A549 (cell line): ENCODE results near the gene AGBL4. TPM values are rescaled to one million over a fixed set of nuclear protein-coding genes. Genes with fewer than 3 reads are reported as not detected.

Source experiments
- ATAC-seq, 2 experiments: fragments of 200-7000 bp in 1 of 2; fragments of >200 bp in 1 of 2; cut with Nextera tagmentation in 1 of 2; cut with Tn5 transposase in 1 of 2; 3 replicates each; pipeline versions ENCODE4 v1.8.0 to v1.9.1; 2018 to 2020; ENCODE audit warnings: mild to moderate bottlenecking in 1 of 2, moderate library complexity in 1 of 2
- CTCF ChIA-PET: fragments of 300-600 bp; sonication (Branson Sonifier 250); formaldehyde crosslinking; extraction: SDS; loops from one replicate; lab custom pipeline; 2021; ENCODE audit warnings: antibody characterized with exemption, inconsistent platforms; lab: Yijun Ruan, JAX
- POLR2A ChIA-PET: fragments of 350-600 bp; formaldehyde crosslinking; extraction: SDS; loops from one replicate; lab custom pipeline; 2021; ENCODE audit warnings: antibody characterized with exemption, inconsistent platforms; lab: Yijun Ruan, JAX
- DNase-seq, 2 experiments: peaks; one replicate each; pipeline versions ENCODE4 v3.0.0 to v3.0.0-alpha.2; 2011 to 2016; ENCODE audit warnings: low read depth in 1 of 2, low spot score in 1 of 2
- FAIRE-seq: peaks from 2 replicates; lab custom pipeline; 2011; peaks lifted over from hg19 to GRCh38; lab: Jason Lieb, UNC
- H3K27ac ChIP-seq, 2 experiments: fragments of >200 bp; sonication (Bioruptor Twin); formaldehyde crosslinking; 3 replicates each; pipeline ENCODE4 v1.5.1; 2016 to 2017
- H3K4me1 ChIP-seq: fragments of >200 bp; sonication (Bioruptor Twin); formaldehyde crosslinking; 3 replicates; pipeline ENCODE4 v1.6.1; 2016
- H3K4me2 ChIP-seq: fragments of >200 bp; sonication (Bioruptor Twin); formaldehyde crosslinking; 3 replicates; pipeline ENCODE4 v1.6.1; 2016
- H3K4me3 ChIP-seq: fragments of >200 bp; sonication (Bioruptor Twin); formaldehyde crosslinking; 3 replicates; pipeline ENCODE4 v1.5.1; 2016
- H3K9me3 ChIP-seq: fragments of >200 bp; sonication (Bioruptor Twin); formaldehyde crosslinking; 3 replicates; pipeline ENCODE4 v1.6.1; 2016
- ATOH8 ChIP-seq: fragments of 250-450 bp; sonication (Bioruptor Pico); IDR thresholded peaks from 2 replicates; pipeline ENCODE4 v1.5.0; 2020; ENCODE audit warnings: low read depth, mild to moderate bottlenecking, moderate library complexity
- BCL3 ChIP-seq: fragments of >200 bp; sonication (Bioruptor Twin); formaldehyde crosslinking; IDR thresholded peaks from 3 replicates; pipeline ENCODE4 v1.6.1; 2016
- BHLHE40 ChIP-seq: IDR thresholded peaks from 2 replicates; pipeline ENCODE4 v1.6.1; 2012; ENCODE audit warnings: low read depth, low read length, inconsistent platforms
- CBX2 ChIP-seq: fragments of 200-600 bp; sonication (generic); IDR thresholded peaks from 2 replicates; pipeline ENCODE4 v1.6.1; 2016; ENCODE audit warnings: low read depth, mild to moderate bottlenecking, borderline replicate concordance
- E2F6 ChIP-seq: IDR thresholded peaks from 2 replicates; pipeline ENCODE4 v1.6.1; 2012; ENCODE audit warnings: low read depth, borderline replicate concordance
- EHF ChIP-seq: fragments of 250-450 bp; sonication (Bioruptor Pico); IDR thresholded peaks from 2 replicates; pipeline ENCODE4 v1.5.0; 2020; ENCODE audit warnings: mild to moderate bottlenecking
- EP300 ChIP-seq, 2 experiments: fragments of >200 bp; sonication (Bioruptor Twin); formaldehyde crosslinking; IDR thresholded peaks; 2 replicates in 1 of 2; 3 replicates in 1 of 2; pipeline ENCODE4 v1.6.1; 2016 to 2017
- HES2 ChIP-seq: fragments of >200 bp; sonication (Bioruptor Twin); formaldehyde crosslinking; IDR thresholded peaks from 2 replicates; pipeline ENCODE4 v1.6.1; 2016
- HEYL ChIP-seq: fragments of 250-450 bp; sonication (Bioruptor Pico); IDR thresholded peaks from 2 replicates; pipeline ENCODE4 v1.8.0; 2021; ENCODE audit warnings: mild to moderate bottlenecking, moderate library complexity
- HMGXB4 ChIP-seq: fragments of 250-450 bp; sonication (Bioruptor Pico); IDR thresholded peaks from 2 replicates; pipeline ENCODE4 v1.5.0; 2021; ENCODE audit warnings: mild to moderate bottlenecking, moderate library complexity, borderline replicate concordance
- HOXB5 ChIP-seq: fragments of 250-450 bp; sonication (Bioruptor Pico); IDR thresholded peaks from 2 replicates; pipeline ENCODE4 v1.5.0; 2020; ENCODE audit warnings: mild to moderate bottlenecking, moderate library complexity
- JUNB ChIP-seq: fragments of >200 bp; sonication (Bioruptor Twin); formaldehyde crosslinking; IDR thresholded peaks from 2 replicates; pipeline ENCODE4 v1.6.1; 2016
- MAFK ChIP-seq: fragments of 450-650 bp; IDR thresholded peaks from 2 replicates; pipeline ENCODE4 v1.6.1; 2014; ENCODE audit not compliant: partially characterized antibody
- MYC ChIP-seq: IDR thresholded peaks from 2 replicates; pipeline ENCODE4 v1.6.1; 2012; ENCODE audit warnings: mild to moderate bottlenecking, inconsistent platforms, low read length, improper control_type of control experiment, borderline replicate concordance
- NFE2L2 ChIP-seq: fragments of 150-350 bp; conservative IDR thresholded peaks from 2 replicates; pipeline ENCODE4 v1.6.1; 2014; ENCODE audit warnings: low read length
- NPAS2 ChIP-seq: fragments of 250-450 bp; sonication (Bioruptor Pico); IDR thresholded peaks from 2 replicates; pipeline ENCODE4 v1.8.0; 2022; ENCODE audit warnings: mild to moderate bottlenecking, moderate library complexity, borderline replicate concordance
- PBX3 ChIP-seq: IDR thresholded peaks from 2 replicates; pipeline ENCODE4 v1.6.1; 2012
- SMC3 ChIP-seq: fragments of >200 bp; sonication (Bioruptor Twin); formaldehyde crosslinking; IDR thresholded peaks from 3 replicates; pipeline ENCODE4 v1.6.1; 2018; ENCODE audit warnings: inconsistent platforms
- TFCP2L1 ChIP-seq: fragments of 250-450 bp; sonication (Bioruptor Pico); IDR thresholded peaks from 2 replicates; pipeline ENCODE4 v1.5.0; 2021; ENCODE audit warnings: mild to moderate bottlenecking
- ZFP36 ChIP-seq: fragments of 450-650 bp; IDR thresholded peaks from 2 replicates; pipeline ENCODE4 v1.6.1; 2014; ENCODE audit warnings: borderline replicate concordance; ENCODE audit not compliant: partially characterized antibody
- WGBS: methylation state at CpG from one replicate; pipeline ENCODE4 v1.1.6; 2017; ENCODE audit errors: missing lambda C conversion rate; 5-methylcytosine and 5-hydroxymethylcytosine counted together
- polyA plus RNA-seq, 4 experiments: library from polyadenylated mRNA; depleted of rRNA in 3 of 4; stranded (reverse); fragments of >200 nt; fragmentation: RNase III in 1 of 4; extraction: RNeasy Plus Mini Kit Qiagen cat#74134 plus additional on column Dnase treatment in 1 of 4; gene quantifications; 2 replicates in 3 of 4; 3 replicates in 1 of 4; pipeline ENCODE4 v1.2.3, GENCODE V29; 2011 to 2017

AGBL4 gene
- polyA plus RNA-seq, 2 of the 4 experiments (the other 2 are of a cell fraction): not detected

- 4% methylated on average over 1 of the region's 1 CpG for WGBS
These were observed 887.0 kb downstream of the AGBL4 start for GRCh38 chr1:49136738-49137251.

GRCh38 chr1:49125746-49126145 lies 898.0 kb downstream of the AGBL4 start:
- H3K4me1 ChIP-seq: no peaks in the 10 kb centered on the region
- WGBS: 0% methylated on average over 1 of the region's 1 CpG
- no peak for DNase-seq
- FAIRE-seq: no peak
- H3K4me2 ChIP-seq: no peak overlapping the region
- H3K4me3 ChIP-seq: no peak overlapping the region
- ATAC-seq: no peak
- no peaks in the 10 kb centered on the region for H3K9me3 ChIP-seq
- CTCF ChIA-PET: no interaction called here
- H3K27ac ChIP-seq: no peak overlapping the region
- POLR2A ChIA-PET: no interaction called here
- TF ChIP-seq CBX2: no peak
- TF ChIP-seq MAFK: no peak
- no peak for TF ChIP-seq ATOH8 (CRISPR knock-in tag)
- no peak for TF ChIP-seq HEYL (CRISPR knock-in tag)
- no peak for TF ChIP-seq HOXB5 (CRISPR knock-in tag)
- no peak for TF ChIP-seq SMC3
- no peak for TF ChIP-seq ZFP36
- no peak for TF ChIP-seq E2F6
- TF ChIP-seq PBX3: no peak
- no peak for TF ChIP-seq TFCP2L1 (CRISPR knock-in tag)

More at GRCh38 chr1:49136738-49137251, 887.0 kb downstream of the AGBL4 start:
- H3K4me3 ChIP-seq: no peak overlapping the region
- H3K4me1 ChIP-seq: no peaks in the 10 kb centered on the region
- H3K9me3 ChIP-seq: no peaks in the 10 kb centered on the region
- ATAC-seq (no peak), DNase-seq (no peak), FAIRE-seq (no peak)
- TF ChIP-seq NFE2L2: no peak
- no peak for TF ChIP-seq NPAS2 (CRISPR knock-in tag)
- TF ChIP-seq HOXB5 (CRISPR knock-in tag): no peak
- no peak for TF ChIP-seq BCL3
- TF ChIP-seq HMGXB4 (CRISPR knock-in tag): no peak
- no peak for TF ChIP-seq MYC
- TF ChIP-seq HES2: no peak
- no peak for TF ChIP-seq CBX2
- TF ChIP-seq BHLHE40: no peak
- no peak for TF ChIP-seq EP300 (IDR thresholded peaks at IDR 0.05)
- TF ChIP-seq JUNB: no peak
- no peak for TF ChIP-seq TFCP2L1 (CRISPR knock-in tag)
- TF ChIP-seq EHF (CRISPR knock-in tag): no peak
- CTCF ChIA-PET: no interaction called here
- POLR2A ChIA-PET: no interaction called here
- no peak overlapping the region for H3K27ac ChIP-seq
- H3K4me2 ChIP-seq: no peak overlapping the region
